Measurements from ENCODE around the gene MBTPS1.

The MBTPS1 gene

DNA sequence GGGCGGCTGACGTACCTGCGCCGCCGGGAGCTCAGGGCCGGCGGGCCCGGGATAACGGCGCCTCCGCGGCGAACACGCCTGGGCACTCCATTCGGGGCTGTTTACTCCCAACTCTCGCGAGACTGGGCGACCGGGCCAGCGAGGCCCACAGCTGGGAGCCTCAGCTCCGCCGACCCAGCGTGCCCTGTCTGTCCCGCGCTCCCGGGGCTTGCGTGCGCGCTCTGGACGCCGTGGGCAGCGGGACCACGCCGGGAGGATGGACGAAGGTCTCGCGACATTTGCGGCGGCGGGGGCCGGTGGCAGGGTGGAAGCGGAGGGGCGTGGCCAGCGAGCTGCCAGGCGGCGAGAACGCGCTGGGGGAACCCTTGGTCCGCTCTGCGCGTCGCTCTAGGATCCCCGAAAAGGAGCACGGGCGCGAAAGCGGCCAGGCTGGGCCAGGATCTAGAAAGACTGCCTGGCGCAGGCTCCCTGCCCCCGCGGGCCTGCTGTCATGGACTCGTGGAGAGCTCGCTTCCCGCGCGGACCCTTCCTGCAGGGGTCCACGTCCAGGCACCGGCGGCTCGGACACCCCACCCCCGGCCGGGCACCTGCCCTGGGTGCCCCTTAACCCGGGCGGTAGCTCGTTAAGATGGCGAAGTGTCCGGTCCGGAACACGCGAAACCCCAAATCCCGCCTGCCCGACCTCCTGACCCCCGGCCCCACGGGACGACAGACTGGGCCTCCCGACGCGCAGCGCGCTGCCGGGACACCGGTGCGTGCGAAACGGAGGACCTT lies at the start of gene MBTPS1:
MBTPS1 (minus strand) TSS at position 223 of the 774 bp plus-strand sequence. CDS start 15,159 bp downstream, outside the sequence.
- DNase-seq (ENCODE audit: low spot score), result peak; percentile 98
- TF ChIP-seq, protein P1, sequence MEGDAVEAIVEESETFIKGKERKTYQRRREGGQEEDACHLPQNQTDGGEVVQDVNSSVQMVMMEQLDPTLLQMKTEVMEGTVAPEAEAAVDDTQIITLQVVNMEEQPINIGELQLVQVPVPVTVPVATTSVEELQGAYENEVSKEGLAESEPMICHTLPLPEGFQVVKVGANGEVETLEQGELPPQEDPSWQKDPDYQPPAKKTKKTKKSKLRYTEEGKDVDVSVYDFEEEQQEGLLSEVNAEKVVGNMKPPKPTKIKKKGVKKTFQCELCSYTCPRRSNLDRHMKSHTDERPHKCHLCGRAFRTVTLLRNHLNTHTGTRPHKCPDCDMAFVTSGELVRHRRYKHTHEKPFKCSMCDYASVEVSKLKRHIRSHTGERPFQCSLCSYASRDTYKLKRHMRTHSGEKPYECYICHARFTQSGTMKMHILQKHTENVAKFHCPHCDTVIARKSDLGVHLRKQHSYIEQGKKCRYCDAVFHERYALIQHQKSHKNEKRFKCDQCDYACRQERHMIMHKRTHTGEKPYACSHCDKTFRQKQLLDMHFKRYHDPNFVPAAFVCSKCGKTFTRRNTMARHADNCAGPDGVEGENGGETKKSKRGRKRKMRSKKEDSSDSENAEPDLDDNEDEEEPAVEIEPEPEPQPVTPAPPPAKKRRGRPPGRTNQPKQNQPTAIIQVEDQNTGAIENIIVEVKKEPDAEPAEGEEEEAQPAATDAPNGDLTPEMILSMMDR (IDR thresholded peaks at IDR 0.05; ENCODE audit: extremely low read depth, missing control alignments), result no peak

DNA sequence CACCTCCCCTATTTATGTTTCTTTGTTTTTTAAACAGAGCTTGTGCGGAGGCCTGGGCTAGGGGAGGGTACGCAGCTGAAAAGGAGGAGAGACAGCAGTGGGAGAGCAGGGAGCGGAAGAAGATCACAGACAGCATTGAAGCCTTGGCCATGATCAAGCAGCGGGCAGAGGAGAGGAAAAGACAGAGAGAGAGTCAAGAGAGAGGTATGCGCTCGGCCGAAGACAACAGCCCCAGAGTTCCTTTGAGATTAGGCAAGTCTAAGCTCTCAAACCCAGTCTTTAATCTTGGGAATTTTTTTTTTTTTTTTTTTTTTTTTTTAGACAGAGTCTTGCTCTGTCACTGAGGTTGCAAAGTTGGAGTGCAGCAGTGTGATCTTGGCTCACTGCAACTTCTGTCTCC lies 49.0 kb upstream of the MBTPS1 start:
- no peak for DNase-seq (ENCODE audit: low spot score)
- TF ChIP-seq, protein P1 (IDR thresholded peaks at IDR 0.05; ENCODE audit: extremely low read depth, missing control alignments), result no peak

DNA sequence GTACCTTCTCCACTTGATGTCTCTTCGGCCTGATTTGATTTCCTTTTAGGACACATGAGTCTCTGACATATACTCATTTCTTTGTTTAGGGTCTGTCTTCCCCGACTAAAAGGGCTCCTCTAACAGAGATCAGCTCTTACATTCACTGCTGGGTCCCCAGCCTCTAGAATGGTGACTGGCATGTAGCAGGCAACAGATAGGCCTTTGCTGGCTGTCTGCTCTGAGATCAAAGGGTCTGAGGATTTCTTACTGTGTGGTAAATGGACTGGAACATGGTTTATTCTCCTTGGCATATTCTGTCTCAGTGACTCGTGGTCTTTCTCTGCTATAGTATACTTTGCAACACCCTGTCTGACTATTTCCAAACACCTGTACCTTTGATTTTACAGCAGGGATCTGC lies 45.1 kb upstream of the MBTPS1 start:
- DNase-seq (ENCODE audit: low spot score), result no peak
- TF ChIP-seq, protein P1 (IDR thresholded peaks at IDR 0.05; ENCODE audit: extremely low read depth, missing control alignments), result no peak

DNA sequence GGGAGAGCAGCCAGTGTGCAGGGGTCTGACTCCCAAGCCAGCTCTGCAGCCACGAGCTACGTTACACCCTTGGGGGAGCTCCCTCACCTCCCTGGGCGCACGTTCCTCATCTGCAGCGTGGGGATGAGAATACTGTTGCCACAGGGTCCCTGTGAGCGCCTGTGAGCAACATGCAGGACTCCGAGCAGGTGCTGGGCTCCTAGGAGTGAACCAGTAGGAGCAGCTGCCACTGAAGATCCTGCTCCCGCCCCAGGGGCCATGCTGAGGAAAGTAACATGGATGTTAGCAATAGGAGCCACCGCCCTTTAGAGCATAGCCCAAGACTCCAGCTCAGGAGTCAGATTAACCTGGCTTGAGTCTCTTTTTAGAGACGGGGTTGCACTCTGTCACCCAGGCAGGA lies 44.3 kb upstream of the MBTPS1 start:
- DNase-seq (ENCODE audit: low spot score), result no peak
- TF ChIP-seq, protein P1 (IDR thresholded peaks at IDR 0.05; ENCODE audit: extremely low read depth, missing control alignments), result no peak

DNA sequence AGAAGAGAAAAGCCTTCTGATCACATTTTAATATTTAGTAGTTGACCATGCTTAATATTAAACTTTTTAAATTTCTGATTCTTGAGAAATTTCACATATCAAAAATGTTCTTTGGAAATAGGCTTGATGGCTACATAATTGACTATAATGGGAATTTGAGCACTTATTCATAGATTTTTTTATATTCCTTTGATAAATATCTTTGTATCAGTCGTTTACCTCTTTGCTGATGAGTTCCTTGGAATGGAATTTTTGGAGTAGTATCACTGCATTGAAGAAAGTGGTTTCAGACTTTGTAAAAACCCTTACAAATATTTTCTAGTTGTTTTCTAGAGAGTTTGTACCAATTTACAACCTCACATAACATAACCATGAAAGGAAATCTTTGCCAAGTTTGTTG lies 43.1 kb upstream of the MBTPS1 start:
- DNase-seq (ENCODE audit: low spot score), result no peak
- TF ChIP-seq, protein P1 (IDR thresholded peaks at IDR 0.05; ENCODE audit: extremely low read depth, missing control alignments), result no peak

DNA sequence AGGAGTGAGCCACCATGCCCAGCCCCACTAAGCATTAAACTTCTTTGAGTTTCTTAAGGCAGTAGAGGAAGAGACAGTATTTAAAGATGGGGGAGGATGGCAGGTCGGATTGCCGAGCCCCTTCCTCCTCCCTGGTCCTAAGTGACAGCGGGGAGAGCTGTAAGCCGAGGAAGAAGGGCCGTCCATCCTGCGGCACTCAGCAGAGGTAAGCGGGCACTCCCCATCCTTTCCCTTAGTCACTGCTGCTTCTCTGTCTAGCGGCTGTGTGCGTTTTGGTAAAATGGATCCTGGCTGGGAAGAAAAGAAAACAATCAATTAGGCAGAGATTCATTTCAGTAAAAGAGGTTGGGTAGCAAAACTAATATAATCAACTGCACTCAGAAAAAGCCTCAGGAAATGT lies 42.3 kb upstream of the MBTPS1 start:
- TF ChIP-seq, protein P1 (IDR thresholded peaks at IDR 0.05; ENCODE audit: extremely low read depth, missing control alignments), result no peak
- no peak for DNase-seq (ENCODE audit: low spot score)

DNA sequence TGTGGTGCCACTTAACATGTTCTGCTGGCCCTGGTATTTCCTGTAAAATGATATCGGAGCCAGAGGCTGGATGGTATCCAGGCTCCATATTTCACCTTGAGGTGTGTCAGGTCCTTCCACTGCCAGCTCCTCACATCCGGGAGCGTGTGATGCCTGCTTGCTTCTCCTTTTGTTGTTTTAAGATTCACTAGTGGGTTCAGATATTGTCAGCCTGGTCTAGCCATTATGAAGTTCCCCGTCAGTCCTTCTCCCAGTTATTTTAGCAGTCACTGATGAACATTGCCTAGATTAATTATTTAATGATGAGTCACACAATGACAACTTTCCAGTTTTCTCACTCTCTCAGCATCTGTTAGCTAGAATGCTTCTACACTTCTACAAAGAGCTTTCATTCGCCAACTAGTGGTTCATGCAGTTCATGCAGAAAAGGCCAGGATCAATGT lies 39.6 kb upstream of the MBTPS1 start:
- TF ChIP-seq, protein P1 (IDR thresholded peaks at IDR 0.05; ENCODE audit: extremely low read depth, missing control alignments), result no peak
- DNase-seq (ENCODE audit: low spot score), result no peak

Data from GM20000 (cell line).